Activated CD4-positive, CD25-positive, alpha-beta regulatory T cell (primary cell): ENCODE data around the gene FTL.

Source experiments
- DNase-seq, 4 experiments: peaks; one replicate each; lab custom pipeline; 2025; lab: John Stamatoyannopoulos, UW

The FTL gene

DNA sequence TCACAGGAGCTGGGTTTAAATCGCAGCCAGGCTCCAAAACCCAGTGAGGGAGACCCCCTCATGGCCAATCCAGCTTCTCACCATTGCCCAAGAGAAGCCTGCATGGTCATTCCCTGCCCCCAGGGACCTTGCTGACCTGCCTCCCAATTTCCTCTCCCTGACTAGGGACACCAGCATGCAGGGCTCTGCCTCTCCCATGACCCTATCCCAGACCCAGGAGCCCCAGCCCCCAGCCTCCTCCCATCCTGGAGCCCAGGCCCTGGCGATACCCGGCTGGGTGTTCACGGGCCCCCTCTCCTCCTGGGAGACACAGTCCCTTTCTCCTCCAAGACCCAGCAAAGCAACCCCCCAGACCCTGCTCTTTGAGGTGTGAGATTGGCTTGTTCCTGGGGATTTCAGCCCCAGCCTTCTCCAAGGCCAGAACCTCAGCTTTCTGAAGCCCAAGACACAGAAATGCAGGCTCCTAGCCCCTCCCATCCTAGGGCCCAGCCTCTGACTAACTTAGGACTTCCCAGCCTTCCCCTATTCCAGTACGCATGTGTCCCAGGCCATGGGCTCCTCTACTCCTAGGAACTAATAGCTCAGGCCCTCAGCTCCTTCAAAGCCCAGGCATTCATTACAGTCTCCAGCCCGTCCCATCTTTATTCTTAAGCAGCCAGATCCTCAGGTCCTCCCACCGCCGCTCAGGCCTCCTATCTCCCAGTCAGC lies 26.9 kb downstream of the FTL start:
- no peak for DNase-seq

DNA sequence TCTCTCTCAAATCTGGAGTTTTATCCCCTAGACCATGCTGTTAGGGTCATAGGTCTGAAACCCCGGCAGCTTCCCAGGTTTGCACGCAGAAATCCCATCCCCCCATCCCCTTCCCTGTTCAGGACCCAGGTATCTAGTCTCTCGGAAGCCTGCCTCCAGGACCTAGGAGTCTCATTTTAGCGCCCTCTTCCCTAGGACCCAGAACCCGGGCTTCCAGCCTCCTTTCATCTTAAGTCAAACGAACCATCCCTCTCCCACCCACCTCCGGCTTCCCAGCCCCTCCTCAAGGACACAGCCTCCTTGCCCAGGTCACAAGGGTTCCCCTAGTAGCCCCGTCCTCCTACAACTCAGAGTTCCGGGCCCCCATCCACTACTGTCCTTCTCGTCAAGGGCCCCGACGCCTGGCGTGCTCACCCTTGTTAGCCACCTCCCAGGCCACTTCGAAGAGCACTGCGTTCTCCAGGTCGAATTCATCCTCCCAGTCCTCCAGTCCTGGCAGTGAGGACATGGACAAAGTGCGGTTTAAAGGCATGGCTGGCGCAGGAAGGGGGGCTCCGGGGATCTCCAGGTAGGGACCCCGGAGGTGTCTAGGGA lies 27.6 kb downstream of the FTL start:
- no peak for DNase-seq

DNA sequence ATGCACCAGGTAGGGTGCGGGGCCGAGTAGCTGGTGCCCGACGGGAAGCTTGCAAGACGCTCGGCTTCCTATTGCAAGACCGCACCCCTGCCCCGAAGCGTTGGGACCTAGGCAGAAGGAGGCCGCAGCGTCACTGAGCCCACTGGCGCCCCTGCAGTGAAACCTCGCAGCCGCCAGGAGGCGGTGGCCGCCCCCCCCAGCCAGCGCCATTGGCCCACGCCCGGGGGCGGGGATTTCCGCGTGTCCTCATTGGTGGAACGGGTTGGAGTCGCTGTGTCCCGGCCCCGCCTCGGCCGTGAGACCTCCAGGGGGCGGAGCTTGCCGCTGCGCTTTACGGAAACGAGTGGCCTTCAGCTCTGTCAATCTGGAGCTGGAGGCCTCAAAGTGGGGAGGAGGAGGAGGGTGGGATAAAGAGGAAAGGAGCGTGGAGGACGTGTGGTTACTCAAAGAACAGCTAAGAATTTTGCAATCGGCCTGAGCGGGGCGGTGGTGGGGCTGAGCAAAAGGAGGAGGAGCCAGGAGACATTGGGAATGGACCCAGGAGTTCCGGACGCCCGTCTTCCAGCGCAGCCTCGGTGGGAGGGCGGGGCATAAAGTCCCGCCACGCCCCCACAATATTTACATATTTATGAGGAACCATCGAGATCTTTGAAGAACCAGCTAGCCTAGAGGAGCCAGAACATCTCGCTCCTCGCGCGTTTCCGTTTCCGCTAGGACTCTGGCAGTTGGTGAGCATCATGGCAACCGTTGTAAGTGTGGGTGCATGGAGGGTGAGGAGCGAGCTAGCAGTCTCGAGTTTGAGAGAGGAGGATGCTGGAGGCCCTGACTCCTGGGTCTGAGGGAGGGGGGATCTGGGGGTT lies 28.3 kb downstream of the FTL start, which contains the start of the genes GYS1 and RUVBL2:
Gene GYS1, minus strand, starts transcription at position 135 of the 860 bp plus-strand sequence. CDS start 197 bp downstream, outside the sequence.
Gene RUVBL2, plus strand, starts transcription at position 713 of the 860 bp plus-strand sequence. Its CDS starts 25 bp downstream, at position 738.
- DNase-seq: peak; percentile 98 to 99 (median 98)

DNA sequence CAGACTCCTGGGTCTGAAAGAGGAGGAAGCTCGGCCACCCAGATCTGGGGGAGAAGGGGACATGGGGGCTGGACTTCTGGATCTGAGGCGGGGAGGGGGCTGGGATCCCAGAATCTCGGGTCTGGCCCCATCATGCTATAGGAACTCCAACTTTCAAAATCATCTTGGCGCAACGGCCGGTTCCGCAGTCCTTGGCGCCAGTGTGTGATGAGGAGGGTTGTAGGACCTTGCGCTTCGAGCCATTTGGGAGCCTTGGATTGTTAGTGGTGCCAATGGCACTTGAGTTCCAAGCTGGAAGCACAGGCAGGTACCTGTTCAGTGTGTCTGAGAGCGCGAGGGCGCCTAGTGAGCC lies 28.9 kb downstream of the FTL start:
- no peak for DNase-seq

DNA sequence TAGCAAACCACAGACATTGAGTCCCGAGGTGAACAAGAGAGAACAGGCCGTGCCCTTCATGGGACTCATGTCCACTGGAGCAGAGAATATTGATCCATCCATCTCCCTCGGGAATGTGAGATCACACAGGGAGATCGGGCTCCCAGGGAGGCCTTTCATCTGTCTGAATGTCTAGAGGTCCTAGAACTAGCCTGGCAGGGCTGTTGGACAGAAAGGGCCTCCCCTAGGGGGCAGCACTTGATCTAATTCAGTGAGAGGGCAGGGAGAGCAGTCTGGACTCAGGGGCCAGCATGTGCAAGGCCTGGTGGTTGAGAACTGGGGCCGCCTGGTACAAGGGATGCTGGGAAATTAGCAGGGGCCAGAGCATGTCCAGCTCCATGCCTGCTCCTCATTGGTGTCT lies 32.9 kb downstream of the FTL start:
- peak in 2 of 4 experiments; percentile 13 to 33 for DNase-seq

DNA sequence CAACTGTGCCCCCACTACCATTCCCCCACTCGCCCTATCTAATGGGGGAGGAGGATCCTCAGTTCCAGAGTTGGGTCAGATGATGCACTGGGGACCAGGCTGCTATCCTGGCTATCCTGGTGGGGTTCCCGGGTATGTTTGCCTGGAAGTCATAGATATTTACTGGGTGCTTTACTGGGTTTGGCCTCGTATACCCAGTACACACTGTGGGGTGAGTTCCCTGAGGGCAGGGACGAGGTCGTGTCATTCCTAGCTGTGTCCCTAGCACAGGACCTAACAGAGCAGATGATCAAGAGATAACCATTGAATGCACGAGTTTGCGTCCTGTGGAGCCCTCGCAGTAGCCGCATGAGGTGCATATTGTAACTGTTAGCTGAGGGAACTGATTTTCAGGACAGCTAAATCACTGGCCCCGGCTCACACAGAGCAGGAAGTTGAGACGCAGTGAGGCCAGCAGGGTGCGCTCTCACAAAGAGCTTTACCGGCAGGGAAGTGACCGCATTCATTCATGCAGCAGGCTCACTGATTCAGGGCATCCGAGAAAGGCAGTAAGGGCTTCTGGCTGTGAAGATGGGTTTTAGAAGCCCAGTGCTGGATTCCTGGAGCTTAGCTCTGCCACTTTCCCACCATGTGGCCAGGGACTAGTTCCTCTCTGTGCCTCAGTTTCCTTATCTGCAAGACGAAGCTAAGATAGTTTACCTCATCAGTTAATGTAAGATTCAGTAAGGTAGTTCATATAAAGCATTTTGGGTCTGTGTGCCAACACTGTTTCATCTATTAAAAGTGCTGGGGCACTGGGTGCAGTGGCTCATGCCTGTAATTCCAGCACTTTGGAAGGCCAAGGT lies 34.6 kb downstream of the FTL start:
- DNase-seq: peak; percentile 28 to 41 (median 40)

DNA sequence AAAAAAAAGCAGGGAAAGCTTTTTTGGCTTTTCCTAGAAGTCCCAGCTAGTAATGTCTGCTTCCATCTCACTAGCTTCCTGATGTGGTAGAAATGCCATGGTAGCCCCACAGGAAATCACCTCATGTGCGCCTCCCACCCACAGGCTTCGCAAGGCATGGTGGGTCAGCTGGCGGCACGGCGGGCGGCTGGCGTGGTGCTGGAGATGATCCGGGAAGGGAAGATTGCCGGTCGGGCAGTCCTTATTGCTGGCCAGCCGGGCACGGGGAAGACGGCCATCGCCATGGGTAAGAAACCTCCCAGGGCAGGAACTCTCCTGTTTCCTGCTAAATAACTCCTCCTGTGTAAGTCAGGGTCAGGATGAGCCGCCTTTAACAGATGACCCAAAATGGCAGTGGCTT lies 39.0 kb downstream of the FTL start:
- DNase-seq: no peak

DNA sequence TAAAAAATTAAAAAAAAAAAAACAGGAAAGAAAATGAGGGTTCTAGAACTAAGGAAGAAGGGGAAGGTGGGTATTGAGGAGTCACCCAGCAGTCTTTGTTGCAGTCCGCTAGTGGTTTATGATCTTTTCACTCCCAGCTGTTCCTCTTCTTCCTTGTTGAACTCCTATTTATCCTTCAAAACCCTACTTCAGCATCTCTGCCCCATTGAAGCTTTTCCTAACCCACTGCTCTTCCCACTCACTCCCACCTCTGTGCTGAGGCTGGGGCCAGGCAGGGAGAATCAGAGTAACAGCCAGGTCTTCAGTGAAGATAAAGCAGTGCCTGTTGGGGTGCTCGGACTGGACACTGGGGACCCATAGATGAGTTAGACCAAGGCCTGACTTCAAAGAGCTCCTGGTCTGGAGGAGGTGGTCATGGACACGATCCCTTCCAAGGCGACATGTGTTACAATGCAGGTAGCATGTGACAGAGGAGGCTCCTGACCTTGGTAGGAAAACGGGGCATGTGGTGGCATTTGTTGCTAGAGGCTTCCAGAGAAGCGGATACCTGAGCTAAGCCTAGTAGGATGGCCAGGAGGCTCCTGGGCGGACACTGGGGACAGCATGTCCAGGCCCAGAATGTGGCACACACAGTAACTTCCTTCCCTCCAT lies 40.0 kb downstream of the FTL start:
- DNase-seq: no peak

DNA sequence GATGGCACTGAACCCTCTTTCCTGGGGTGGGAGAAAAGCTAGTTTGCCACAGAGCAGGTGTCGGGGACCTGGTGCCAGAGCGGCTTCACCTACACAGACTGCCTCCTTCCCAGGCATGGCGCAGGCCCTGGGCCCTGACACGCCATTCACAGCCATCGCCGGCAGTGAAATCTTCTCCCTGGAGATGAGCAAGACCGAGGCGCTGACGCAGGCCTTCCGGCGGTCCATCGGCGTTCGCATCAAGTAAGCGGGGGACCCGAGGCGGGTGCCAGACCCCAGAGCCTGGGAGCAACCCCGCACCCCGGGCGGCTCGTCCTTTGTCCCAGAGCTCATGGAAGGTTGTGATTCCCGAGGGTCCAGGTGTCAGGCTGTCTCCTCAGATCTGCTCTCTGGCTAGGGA lies 41.8 kb downstream of the FTL start:
- no peak for DNase-seq

DNA sequence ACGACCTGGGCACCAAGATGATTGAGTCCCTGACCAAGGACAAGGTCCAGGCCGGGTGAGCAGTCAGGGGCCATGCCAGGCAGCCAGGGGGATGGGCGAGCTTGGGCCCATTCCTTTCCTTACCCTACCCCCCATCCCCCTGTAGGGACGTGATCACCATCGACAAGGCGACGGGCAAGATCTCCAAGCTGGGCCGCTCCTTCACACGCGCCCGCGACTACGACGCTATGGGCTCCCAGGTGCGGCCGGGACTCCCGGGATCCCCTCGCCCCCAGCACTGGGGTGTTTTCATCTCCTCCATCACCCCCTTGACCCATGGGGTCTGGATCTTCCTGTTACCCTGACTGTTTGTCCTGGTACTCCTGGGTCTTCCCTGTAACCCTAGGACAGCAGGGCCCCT lies 44.7 kb downstream of the FTL start:
- no peak for DNase-seq

DNA sequence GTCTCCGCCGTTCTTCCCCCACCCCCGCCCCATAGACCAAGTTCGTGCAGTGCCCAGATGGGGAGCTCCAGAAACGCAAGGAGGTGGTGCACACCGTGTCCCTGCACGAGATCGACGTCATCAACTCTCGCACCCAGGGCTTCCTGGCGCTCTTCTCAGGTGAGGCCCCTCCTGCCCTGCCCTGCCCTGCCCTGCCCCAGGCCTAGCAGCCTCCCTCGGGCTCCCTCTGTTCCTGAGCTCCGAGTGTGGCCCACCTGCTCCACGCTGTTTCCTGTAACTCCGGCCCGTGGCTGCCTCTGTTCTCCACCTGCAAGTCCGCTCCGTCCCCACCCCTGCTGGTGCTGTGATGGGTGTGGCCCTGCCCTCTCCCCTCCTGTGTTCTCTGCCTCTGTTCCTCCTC lies 45.3 kb downstream of the FTL start:
- DNase-seq: no peak

DNA sequence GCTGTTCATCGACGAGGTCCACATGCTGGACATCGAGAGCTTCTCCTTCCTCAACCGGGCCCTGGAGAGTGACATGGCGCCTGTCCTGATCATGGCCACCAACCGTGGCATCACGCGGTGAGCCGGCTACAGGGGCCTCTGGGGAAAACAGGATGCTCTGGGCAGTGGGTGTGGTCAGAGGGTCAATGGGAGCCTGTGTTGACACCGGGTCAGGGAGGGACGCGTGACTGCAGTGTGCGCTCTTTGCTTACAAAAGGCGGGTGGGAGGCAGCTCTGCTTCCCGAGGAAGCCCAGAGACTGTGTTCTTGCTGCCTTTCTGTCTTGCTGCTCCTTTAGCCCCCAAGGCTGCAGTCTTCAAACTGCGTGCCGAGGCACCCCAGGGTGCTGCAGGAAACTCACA lies 46.1 kb downstream of the FTL start:
- no peak for DNase-seq

DNA sequence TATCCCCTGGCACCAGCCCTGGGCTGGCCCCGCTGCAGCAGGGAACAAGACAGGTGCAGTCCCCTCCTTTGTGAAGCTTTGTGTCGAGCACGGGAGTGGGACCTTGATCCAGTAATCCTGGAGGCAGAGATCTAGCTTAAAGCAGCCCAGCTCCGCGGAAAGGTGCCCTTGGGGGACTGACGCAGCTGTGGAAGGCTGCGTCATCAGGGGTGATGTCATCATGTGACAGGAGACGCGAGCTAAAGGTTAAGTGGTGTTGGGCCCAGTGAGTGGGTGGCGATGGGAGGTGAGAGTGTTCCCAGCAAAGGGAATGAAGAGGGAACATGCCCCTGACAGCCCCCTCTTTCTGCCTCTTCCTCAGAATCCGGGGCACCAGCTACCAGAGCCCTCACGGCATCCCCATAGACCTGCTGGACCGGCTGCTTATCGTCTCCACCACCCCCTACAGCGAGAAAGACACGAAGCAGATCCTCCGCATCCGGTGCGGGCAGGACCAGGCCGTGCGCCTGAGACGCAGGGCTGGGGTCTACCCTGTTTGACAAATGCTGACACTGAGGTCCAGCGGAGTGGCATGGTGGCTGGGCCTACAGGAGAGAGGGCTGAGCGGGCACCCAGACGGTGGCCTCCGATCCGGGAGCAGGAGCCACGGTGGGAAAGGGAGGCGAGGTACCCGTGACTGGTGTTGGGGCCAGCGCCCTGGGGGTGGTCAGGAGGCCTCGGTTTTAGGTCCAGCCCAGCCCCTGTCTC lies 49.2 kb downstream of the FTL start:
- no peak for DNase-seq

DNA sequence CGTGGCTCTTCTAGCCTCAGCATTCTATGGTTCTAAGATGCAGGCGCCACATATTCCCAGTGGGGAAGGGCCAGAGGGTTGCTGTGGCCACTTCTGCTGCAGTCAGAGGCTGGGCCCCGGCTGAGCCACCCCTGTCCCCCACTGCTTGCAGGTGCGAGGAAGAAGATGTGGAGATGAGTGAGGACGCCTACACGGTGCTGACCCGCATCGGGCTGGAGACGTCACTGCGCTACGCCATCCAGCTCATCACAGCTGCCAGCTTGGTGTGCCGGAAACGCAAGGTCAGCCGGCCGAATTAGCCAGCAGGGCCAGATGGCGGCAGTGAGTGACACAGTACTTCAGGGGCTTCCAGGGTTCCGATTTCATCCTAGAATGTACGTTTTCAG lies 49.8 kb downstream of the FTL start:
- DNase-seq: no peak

DNA sequence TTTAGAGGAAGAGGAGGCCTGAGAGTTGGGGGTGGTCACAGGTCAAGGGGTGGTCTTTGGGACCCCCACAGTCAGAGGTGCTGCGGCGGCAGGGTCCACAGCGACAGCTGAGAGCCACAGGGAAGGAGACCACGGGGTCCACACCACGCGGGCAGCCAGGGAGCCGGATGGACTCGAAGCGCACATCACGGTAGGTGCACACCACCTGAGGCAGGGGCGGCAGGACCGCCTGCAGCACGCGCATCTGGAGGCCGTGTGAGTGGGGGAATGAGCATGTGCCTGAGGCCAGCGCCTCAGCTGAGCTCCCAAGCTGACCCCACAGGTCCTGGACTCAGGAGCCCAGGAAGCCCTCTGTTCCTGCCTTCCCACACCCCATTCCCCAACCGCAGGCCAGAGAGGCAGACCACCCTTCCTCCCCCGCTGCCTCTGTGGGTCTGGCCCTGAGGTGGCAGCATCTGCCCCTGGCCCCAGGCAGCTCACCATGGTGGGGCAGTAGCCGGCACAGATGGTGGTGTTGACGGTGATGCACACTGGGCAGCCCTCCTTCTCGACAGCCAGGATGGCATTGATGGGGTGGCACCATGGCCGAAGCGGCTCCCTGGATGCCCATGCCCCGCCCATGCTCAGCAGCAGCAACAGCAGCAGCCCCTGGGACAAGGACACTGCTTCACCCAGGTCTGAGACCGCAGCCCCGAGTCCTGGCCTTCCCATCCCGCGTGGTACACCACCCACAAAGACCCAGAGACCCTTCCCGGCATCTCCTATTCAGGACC lies 51.1 kb downstream of the FTL start:
- no peak for DNase-seq
